Measurements from ENCODE around the gene HNRNPA1L2.

DNA sequence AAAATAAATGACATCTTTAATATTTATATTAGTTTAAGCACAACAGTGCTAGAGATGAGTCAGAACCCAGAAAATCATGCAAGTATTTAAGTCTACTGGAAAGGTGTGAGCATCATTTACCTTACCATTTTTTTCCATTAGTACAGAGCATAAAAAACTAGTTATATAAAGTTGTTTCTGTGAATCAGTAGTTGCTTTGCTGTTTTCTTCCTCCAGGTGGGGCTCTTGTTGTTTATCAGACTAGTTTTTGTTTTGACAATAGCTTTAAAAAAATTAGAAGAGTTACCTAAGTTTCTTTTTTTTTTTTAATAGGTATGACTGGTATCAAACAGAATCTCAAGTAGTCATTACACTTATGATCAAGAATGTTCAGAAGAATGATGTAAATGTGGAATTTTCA, 23.1 kb downstream of the HNRNPA1L2 start:
- TF ChIP-seq EZH2phosphoT487 (IDR thresholded peaks at IDR 0.05): no peak
- TF ChIP-seq, protein P1, sequence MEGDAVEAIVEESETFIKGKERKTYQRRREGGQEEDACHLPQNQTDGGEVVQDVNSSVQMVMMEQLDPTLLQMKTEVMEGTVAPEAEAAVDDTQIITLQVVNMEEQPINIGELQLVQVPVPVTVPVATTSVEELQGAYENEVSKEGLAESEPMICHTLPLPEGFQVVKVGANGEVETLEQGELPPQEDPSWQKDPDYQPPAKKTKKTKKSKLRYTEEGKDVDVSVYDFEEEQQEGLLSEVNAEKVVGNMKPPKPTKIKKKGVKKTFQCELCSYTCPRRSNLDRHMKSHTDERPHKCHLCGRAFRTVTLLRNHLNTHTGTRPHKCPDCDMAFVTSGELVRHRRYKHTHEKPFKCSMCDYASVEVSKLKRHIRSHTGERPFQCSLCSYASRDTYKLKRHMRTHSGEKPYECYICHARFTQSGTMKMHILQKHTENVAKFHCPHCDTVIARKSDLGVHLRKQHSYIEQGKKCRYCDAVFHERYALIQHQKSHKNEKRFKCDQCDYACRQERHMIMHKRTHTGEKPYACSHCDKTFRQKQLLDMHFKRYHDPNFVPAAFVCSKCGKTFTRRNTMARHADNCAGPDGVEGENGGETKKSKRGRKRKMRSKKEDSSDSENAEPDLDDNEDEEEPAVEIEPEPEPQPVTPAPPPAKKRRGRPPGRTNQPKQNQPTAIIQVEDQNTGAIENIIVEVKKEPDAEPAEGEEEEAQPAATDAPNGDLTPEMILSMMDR (IDR thresholded peaks at IDR 0.05): peak; percentile 67
